ENCODE measurements around the gene DAGLB.

DNA sequence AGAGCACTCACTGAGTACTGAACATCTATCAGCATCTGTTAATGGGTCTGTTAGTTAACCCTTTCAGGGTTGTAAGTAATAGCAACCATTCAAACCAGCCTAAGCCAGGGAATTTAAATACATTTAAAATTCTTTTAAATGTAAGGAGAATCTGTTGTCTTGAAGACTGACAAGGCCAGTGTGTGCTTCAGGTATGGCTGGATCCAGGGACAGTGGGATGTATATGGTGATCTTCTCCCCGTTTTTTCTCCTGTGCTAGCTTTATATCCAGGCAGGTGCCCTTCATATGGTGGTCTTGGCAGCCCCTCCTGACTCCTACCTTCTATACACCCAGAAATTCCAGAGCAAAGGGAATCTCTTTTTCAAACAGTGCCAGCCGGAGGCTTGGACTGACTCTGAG, 46.6 kb upstream of the DAGLB start:
- TF ChIP-seq, protein P1, sequence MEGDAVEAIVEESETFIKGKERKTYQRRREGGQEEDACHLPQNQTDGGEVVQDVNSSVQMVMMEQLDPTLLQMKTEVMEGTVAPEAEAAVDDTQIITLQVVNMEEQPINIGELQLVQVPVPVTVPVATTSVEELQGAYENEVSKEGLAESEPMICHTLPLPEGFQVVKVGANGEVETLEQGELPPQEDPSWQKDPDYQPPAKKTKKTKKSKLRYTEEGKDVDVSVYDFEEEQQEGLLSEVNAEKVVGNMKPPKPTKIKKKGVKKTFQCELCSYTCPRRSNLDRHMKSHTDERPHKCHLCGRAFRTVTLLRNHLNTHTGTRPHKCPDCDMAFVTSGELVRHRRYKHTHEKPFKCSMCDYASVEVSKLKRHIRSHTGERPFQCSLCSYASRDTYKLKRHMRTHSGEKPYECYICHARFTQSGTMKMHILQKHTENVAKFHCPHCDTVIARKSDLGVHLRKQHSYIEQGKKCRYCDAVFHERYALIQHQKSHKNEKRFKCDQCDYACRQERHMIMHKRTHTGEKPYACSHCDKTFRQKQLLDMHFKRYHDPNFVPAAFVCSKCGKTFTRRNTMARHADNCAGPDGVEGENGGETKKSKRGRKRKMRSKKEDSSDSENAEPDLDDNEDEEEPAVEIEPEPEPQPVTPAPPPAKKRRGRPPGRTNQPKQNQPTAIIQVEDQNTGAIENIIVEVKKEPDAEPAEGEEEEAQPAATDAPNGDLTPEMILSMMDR (conservative IDR thresholded peaks at IDR 0.05): no peak
- TF ChIP-seq ZFX (IDR thresholded peaks at IDR 0.05): no peak
